Measurements from ENCODE around the gene MBD3L1.

The MBD3L1 gene

GRCh38 chr19:8846819-8847218 is 14.6 kb downstream of the MBD3L1 start:
- ATAC-seq (no peak), DNase-seq (ENCODE audit: low spot score in 2 of 2) (no peak)
- peaks cover 3% of the 10 kb centered on the region for H3K9me3 Mint-ChIP-seq
- no peak overlapping the region for H3K4me3 Mint-ChIP-seq
- no peaks in the 10 kb centered on the region for H3K4me1 Mint-ChIP-seq
- H3K36me3 Mint-ChIP-seq: no peaks in the 10 kb centered on the region
- H3K27ac Mint-ChIP-seq: no peak overlapping the region

GRCh38 chr19:8849232-8849631 is 17.1 kb downstream of the MBD3L1 start:
- DNase-seq (ENCODE audit: low spot score in 2 of 2) (no peak), ATAC-seq (no peak)
- Mint-ChIP-seq H3K9me3 (peaks cover 3% of the 10 kb centered on the region), H3K27ac (no peak overlapping the region), H3K36me3 (no peaks in the 10 kb centered on the region), H3K4me3 (no peak overlapping the region), H3K4me1 (no peaks in the 10 kb centered on the region)

- Mint-ChIP-seq H3K27ac (no peak overlapping the region), H3K36me3 (no peaks in the 10 kb centered on the region), H3K4me3 (no peak overlapping the region), H3K9me3 (peaks cover 3% of the 10 kb centered on the region), H3K4me1 (no peaks in the 10 kb centered on the region)
- no peak for ATAC-seq
- DNase-seq (ENCODE audit: low spot score in 2 of 2): no peak
Measured at GRCh38 chr19:8850488-8850887, 18.3 kb downstream of the MBD3L1 start.

- Mint-ChIP-seq H3K4me1 (no peaks in the 10 kb centered on the region), H3K4me3 (no peak overlapping the region), H3K27ac (no peak overlapping the region), H3K9me3 (no peaks in the 10 kb centered on the region), H3K36me3 (no peaks in the 10 kb centered on the region)
- ATAC-seq: no peak
- no peak for DNase-seq (ENCODE audit: low spot score in 2 of 2)
Measured at GRCh38 chr19:8858260-8858659, 26.1 kb downstream of the MBD3L1 start.

GRCh38 chr19:8866344-8866743 is 34.2 kb downstream of the MBD3L1 start:
- Mint-ChIP-seq H3K9me3 (no peaks in the 10 kb centered on the region), H3K4me3 (no peak overlapping the region), H3K36me3 (no peaks in the 10 kb centered on the region), H3K4me1 (no peaks in the 10 kb centered on the region), H3K27ac (no peak overlapping the region)
- no peak for ATAC-seq
- DNase-seq (ENCODE audit: low spot score in 2 of 2): no peak

DNA sequence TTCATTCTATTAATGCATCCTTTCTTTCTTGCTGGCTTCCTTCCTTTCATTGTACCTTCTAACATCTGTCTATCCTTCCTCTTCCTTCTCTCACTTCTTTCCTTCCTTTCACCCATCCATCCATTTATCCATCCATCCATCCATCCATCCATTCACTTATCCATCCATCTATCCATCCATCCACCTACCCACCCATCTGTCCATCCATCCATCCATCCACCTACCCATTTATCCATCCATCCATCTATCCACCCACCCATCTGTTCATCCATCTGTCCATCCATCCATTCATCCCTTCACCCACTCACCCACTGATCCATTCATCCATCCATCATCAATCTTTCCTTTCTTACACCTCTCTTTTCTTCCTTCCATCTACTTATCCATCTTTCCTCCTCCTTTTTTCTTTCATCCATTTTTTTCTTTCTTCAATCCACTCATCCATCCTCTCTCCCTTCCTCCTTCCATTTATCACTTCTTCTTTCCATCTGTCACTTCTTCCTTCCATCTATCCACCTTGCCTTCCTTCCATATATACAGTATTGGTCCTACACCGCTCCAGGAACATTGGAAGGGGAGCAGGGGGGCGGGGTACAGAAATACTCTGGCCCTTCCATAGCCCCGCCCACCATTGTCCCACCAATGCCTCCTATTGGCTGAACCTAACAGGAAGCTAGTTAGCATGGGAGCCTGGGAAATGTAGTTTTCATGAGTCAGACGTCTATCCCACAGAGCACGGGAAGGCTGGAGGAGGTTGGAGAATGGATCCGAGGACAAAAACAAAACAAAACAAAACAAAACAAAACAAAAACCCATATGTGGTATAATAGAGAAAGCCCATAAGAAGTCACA is 45.9 kb downstream of the MBD3L1 start:
- Mint-ChIP-seq H3K36me3 (no peaks in the 10 kb centered on the region), H3K4me3 (no peak overlapping the region), H3K27ac (no peak overlapping the region), H3K4me1 (no peaks in the 10 kb centered on the region), H3K9me3 (peaks cover 4% of the 10 kb centered on the region)
- DNase-seq (ENCODE audit: low spot score in 2 of 2): no peak
- no peak for ATAC-seq

DNA sequence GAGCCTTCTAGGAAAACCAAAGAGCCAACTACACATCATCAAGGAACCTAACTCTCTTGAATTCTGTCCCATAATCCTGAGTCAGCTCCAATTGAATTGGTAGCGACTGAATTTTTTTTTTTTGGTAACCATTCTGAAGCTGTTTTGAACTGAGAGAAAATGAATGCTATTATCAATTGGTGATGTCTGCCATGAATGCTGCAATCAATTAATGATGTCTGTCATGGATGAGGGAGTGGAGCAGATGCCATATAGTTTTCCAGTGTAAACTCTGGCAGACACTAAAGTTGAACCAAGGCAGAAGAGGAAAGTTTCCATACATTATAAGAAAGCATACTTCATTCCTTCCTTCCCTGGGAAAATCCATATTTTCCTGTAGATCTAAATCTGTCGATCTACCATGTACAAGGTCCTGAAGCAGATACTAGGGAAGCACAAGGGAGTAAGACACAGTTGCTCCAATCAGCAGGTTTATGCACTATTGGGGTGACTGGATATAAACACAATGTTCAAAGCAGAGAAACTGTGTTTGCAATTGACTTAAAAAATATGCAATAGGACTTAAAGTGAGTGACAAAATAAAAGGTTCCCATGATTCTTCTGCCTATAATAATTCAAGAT is 48.8 kb downstream of the MBD3L1 start:
- ATAC-seq (no peak), DNase-seq (ENCODE audit: low spot score in 2 of 2) (no peak)
- H3K27ac Mint-ChIP-seq: no peak overlapping the region
- peaks cover 4% of the 10 kb centered on the region for H3K9me3 Mint-ChIP-seq
- no peaks in the 10 kb centered on the region for H3K4me1 Mint-ChIP-seq
- no peaks in the 10 kb centered on the region for H3K36me3 Mint-ChIP-seq
- H3K4me3 Mint-ChIP-seq: no peak overlapping the region

GRCh38 chr19:8881512-8881911 is 49.3 kb downstream of the MBD3L1 start:
- ATAC-seq (no peak), DNase-seq (ENCODE audit: low spot score in 2 of 2) (no peak)
- Mint-ChIP-seq H3K36me3 (no peaks in the 10 kb centered on the region), H3K27ac (no peak overlapping the region), H3K9me3 (peaks cover 4% of the 10 kb centered on the region), H3K4me3 (no peak overlapping the region), H3K4me1 (no peaks in the 10 kb centered on the region)

- Mint-ChIP-seq H3K9me3 (no peaks in the 10 kb centered on the region), H3K4me1 (no peaks in the 10 kb centered on the region), H3K27ac (no peak overlapping the region), H3K4me3 (no peak overlapping the region), H3K36me3 (no peaks in the 10 kb centered on the region)
- ATAC-seq (no peak), DNase-seq (ENCODE audit: low spot score in 2 of 2) (no peak)
Measured at GRCh38 chr19:8884416-8884815, 52.2 kb downstream of the MBD3L1 start.

GRCh38 chr19:8887364-8887763 is 55.2 kb downstream of the MBD3L1 start:
- no peaks in the 10 kb centered on the region for H3K9me3 Mint-ChIP-seq
- no peaks in the 10 kb centered on the region for H3K36me3 Mint-ChIP-seq
- no peak overlapping the region for H3K27ac Mint-ChIP-seq
- no peak for DNase-seq (ENCODE audit: low spot score in 2 of 2)
- no peak for ATAC-seq
- H3K4me1 Mint-ChIP-seq: no peaks in the 10 kb centered on the region
- H3K4me3 Mint-ChIP-seq: no peak overlapping the region

- H3K9me3 Mint-ChIP-seq: no peaks in the 10 kb centered on the region
- no peak for DNase-seq (ENCODE audit: low spot score in 2 of 2)
- H3K36me3 Mint-ChIP-seq: no peaks in the 10 kb centered on the region
- no peak for ATAC-seq
- H3K27ac Mint-ChIP-seq: no peak overlapping the region
- H3K4me3 Mint-ChIP-seq: no peak overlapping the region
- no peaks in the 10 kb centered on the region for H3K4me1 Mint-ChIP-seq
Measured at GRCh38 chr19:8890260-8890659, 58.1 kb downstream of the MBD3L1 start.
